ENCODE data around the gene AIF1L.

AIF1L gene

DNA sequence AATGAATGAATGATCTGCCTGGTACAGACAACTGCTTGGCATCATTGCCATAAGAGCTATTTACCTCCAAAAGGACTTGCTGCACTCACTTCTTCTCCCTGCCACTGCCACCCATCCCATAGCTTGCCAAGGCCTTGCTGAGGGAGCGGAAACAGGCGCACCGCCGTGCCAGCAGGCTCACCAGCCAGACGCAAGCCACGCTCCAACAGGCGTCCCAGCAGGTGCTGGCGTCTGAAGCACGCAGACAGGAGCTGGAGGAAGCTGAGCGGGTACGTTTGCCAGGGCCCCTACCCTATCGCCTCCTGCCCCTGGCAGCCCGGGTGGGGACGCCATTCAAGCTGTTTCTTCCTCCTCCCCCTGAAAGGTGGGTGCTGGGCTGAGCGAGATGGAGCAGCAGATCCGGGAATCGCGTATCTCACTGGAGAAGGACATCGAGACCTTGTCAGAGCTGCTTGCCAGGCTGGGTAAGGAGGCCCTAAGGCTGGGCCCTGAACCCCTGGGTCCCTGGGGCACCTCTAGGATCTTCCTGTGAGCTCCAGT lies 8.9 kb upstream of the AIF1L start:
- no peak overlapping the region for H3K4me3 ChIP-seq (replicated peaks in 1 of 2; ENCODE audit: low read depth in 2 of 2, low read length in 2 of 2)
- no peak for DNase-seq (ENCODE audit: low read depth in 2 of 2)
- TF ChIP-seq, protein P1, sequence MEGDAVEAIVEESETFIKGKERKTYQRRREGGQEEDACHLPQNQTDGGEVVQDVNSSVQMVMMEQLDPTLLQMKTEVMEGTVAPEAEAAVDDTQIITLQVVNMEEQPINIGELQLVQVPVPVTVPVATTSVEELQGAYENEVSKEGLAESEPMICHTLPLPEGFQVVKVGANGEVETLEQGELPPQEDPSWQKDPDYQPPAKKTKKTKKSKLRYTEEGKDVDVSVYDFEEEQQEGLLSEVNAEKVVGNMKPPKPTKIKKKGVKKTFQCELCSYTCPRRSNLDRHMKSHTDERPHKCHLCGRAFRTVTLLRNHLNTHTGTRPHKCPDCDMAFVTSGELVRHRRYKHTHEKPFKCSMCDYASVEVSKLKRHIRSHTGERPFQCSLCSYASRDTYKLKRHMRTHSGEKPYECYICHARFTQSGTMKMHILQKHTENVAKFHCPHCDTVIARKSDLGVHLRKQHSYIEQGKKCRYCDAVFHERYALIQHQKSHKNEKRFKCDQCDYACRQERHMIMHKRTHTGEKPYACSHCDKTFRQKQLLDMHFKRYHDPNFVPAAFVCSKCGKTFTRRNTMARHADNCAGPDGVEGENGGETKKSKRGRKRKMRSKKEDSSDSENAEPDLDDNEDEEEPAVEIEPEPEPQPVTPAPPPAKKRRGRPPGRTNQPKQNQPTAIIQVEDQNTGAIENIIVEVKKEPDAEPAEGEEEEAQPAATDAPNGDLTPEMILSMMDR (IDR thresholded peaks at IDR 0.05; ENCODE audit: low read depth, low read length), result no peak

DNA sequence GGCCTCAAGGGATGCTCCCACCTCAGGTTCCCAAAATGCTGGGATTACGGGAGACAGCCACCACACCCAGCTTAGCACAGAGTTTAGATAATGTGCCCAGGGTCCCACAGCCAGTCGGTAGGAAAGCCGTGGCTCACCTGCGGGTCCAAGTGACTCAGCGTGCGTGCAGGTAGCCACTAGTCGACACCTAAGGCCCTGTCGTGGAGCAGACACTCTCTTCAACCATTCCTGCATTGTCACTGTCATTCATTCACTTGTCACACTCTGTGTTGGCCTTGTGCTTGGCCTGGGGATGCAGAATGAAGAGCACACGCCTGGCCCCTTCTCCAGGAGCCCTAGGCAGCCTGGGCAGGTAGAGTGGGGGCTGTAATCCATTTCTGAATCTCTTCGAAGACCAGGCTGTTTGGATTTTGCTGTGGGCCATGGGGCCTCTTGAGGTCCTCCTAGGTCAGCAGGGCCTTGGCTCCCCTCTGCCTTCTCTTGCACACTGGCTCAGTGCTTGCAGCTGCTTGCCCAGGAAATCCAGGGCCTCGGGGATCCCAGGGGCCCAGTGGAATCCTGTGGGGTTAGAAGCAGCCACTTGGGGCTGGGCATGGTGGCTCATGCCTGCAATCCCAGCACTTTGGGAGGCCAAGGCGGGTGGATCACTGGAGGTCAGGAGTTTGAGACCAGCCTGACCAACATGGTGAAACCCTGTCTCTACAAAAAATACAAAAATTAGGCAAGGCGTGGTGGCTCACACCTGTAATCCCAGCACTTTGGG lies 6.1 kb upstream of the AIF1L start:
- H3K4me3 ChIP-seq (replicated peaks in 1 of 2; ENCODE audit: low read depth in 2 of 2, low read length in 2 of 2), result no peak overlapping the region
- DNase-seq (ENCODE audit: low read depth in 2 of 2), result no peak

DNA sequence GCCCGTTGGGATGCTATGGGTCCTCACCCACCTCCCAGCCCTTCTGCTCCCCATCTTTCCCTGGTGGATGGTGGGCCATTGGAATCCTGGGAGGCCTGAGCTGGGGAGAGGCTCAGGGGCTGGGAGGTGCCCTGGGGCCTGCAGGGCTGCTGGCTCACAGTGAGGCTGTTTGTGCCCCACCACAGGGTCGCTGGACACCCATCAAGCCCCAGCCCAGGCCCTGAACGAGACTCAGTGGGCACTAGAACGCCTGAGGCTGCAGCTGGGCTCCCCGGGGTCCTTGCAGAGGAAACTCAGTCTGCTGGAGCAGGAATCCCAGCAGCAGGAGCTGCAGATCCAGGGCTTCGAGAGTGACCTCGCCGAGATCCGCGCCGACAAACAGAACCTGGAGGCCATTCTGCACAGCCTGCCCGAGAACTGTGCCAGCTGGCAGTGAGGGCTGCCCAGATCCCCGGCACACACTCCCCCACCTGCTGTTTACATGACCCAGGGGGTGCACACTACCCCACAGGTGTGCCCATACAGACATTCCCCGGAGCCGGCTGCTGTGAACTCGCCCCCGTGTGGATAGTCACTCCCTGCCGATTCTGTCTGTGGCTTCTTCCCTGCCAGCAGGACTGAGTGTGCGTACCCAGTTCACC lies 4.9 kb upstream of the AIF1L start:
- H3K4me3 ChIP-seq (replicated peaks in 1 of 2; ENCODE audit: low read depth in 2 of 2, low read length in 2 of 2), result no peak overlapping the region
- DNase-seq (ENCODE audit: low read depth in 2 of 2), result no peak
- TF ChIP-seq, protein P1 (IDR thresholded peaks at IDR 0.05; ENCODE audit: low read depth, low read length), result no peak

More for the DNA sequence above, 6.1 kb upstream of the AIF1L start:
- TF ChIP-seq, protein P1 (IDR thresholded peaks at IDR 0.05; ENCODE audit: low read depth, low read length), result no peak

DNA sequence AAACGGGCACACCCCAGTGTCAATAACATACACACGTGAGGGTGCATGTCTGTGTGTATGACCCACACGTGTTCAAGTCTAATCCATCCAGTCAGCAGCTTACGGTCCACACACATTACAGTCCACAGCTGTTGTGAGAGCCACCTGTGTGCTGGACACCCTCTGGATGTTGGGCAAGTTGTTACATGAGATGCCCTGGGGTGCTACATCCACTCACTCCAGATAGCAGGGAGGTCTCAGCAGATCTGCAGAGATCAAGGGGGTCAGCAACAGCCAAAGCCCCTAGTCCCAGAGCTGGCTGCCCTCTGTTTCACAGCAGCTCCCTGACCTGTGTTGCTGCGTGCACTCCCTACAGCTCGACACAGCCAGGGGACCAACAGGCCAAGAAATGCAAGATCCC lies 4.3 kb upstream of the AIF1L start:
- TF ChIP-seq, protein P1 (IDR thresholded peaks at IDR 0.05; ENCODE audit: low read depth, low read length), result no peak
- no peak for DNase-seq (ENCODE audit: low read depth in 2 of 2)
- H3K4me3 ChIP-seq (replicated peaks in 1 of 2; ENCODE audit: low read depth in 2 of 2, low read length in 2 of 2), result no peak overlapping the region

DNA sequence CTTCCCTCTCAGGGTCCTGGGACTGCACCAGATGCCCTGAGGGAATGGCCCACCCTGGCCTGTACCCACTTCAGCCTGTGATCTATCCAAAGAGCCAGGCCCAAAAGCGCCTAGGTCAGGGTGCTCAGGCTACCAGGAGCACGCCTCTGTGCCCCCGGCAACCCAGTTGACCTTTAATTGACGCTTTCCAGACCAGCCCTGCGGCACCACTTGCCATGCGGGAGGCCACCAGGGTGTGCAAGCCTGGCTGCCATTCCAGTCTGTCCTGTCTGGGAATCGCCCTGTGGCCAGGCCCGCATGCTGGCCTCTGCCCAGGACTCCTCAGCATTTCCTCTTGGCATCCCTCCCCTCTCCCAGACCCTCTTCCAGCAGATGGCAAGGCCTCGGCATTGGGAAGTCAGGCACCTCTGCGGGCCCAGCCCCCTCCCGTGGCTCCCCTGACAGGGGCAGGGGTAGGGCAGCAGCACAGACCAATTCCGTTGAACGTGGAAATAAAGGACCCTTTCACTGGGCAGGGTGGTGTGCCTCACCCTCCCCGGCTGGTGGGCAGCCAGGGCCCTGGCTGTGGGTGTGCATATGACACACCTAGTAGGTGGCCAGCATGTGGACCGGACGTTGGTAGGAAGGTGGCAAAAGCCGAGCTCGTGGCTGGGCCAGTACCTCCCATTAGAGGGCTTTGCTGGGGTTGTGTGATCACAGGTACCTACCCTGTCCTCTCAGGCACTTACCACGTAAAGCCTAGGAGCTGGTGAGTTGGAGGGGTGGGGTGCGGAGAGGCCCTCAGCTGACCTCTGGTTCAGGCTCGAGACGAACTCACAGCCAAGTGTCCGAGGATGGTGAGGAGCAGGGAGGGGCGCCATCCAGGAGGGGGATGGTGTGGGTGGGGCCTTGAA lies 3.5 kb upstream of the AIF1L start:
- no peak overlapping the region for H3K4me3 ChIP-seq (replicated peaks in 1 of 2; ENCODE audit: low read depth in 2 of 2, low read length in 2 of 2)
- TF ChIP-seq, protein P1 (IDR thresholded peaks at IDR 0.05; ENCODE audit: low read depth, low read length), result no peak
- no peak for DNase-seq (ENCODE audit: low read depth in 2 of 2)

DNA sequence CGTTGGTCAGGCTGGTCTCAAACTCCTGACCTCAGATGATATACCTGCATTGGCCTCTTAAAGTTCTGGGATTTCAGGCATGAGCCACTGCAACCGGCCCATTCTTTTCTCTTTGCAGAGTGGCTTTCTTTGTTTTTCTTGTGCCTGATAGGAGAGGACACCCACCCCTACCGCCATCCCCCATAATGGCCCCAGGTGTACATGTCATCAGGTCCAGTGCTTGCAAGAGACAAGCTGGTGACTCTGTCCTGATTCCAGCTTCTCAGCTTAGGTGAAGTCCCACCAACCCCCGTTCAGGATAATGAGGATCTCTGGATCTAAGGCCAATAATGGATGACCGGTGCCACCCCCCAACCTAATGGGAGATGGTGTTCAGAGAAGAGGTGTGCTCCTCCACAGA lies 2.3 kb upstream of the AIF1L start:
- TF ChIP-seq, protein P1 (IDR thresholded peaks at IDR 0.05; ENCODE audit: low read depth, low read length), result no peak
- no peak for DNase-seq (ENCODE audit: low read depth in 2 of 2)
- H3K4me3 ChIP-seq (replicated peaks in 1 of 2; ENCODE audit: low read depth in 2 of 2, low read length in 2 of 2), result no peak overlapping the region

Data from cardiac fibroblast (primary cell).